SJSA1 (cell line): ENCODE data around the gene MSRB3. TPM values are rescaled to one million over a fixed set of nuclear protein-coding genes. Genes with fewer than 3 reads are reported as not detected.

Source experiments
- DNase-seq, 2 experiments: peaks; one replicate each; pipeline ENCODE4 v3.0.0-alpha.2; 2015 to 2020; ENCODE audit warnings: low spot score in 2 of 2, low read depth in 1 of 2
- H3K27ac ChIP-seq: fragments of 250-450 bp; sonication (Bioruptor Pico); 2 replicates; pipeline ENCODE4 v1.5.1; 2020; ENCODE audit warnings: mild to moderate bottlenecking, moderate library complexity
- H3K27me3 ChIP-seq: fragments of 250-450 bp; sonication (Bioruptor Pico); replicated peaks from 2 replicates; pipeline ENCODE4 v1.5.1; 2020; ENCODE audit warnings: mild to moderate bottlenecking, moderate library complexity
- H3K36me3 ChIP-seq: fragments of 250-450 bp; sonication (Bioruptor Pico); 2 replicates; pipeline ENCODE4 v1.5.1; 2020; ENCODE audit warnings: mild to moderate bottlenecking
- H3K4me1 ChIP-seq: fragments of 250-450 bp; sonication (Bioruptor Pico); replicated peaks from 2 replicates; pipeline ENCODE4 v1.6.1; 2021; ENCODE audit warnings: mild to moderate bottlenecking
- H3K4me3 ChIP-seq: fragments of 250-450 bp; sonication (Bioruptor Pico); 2 replicates; pipeline ENCODE4 v1.5.1; 2020; ENCODE audit warnings: mild to moderate bottlenecking
- H3K9me3 ChIP-seq: fragments of 250-450 bp; sonication (Bioruptor Pico); replicated peaks from 2 replicates; pipeline ENCODE4 v1.5.1; 2020; ENCODE audit warnings: mild to moderate bottlenecking
- total RNA-seq: library from RNA; depleted of rRNA; stranded (reverse); fragments of >200 nt; shearing (Covaris generic); gene quantifications from 2 replicates; pipeline ENCODE4 v1.2.3, GENCODE V29; 2014

The MSRB3 gene
- total RNA-seq, 1 experiment from 2014 or later = 55.9 TPM

- H3K4me1 ChIP-seq = peaks cover 4% of the 10 kb centered on the region; the same call in 1 of the 2 replicates
- peaks cover 18% of the 10 kb centered on the region for H3K36me3 ChIP-seq
- no peaks in the 10 kb centered on the region for H3K27me3 ChIP-seq
- H3K27ac ChIP-seq = no peak overlapping the region
- H3K9me3 ChIP-seq = no peaks in the 10 kb centered on the region
- DNase-seq = no peak
- H3K4me3 ChIP-seq = no peak overlapping the region
Measured at GRCh38 chr12:65408441-65408840, 130.0 kb downstream of the MSRB3 start.

GRCh38 chr12:65409726-65410125 is 131.2 kb downstream of the MSRB3 start:
- DNase-seq = no peak
- Histone ChIP-seq H3K27ac (no peak overlapping the region), H3K27me3 (no peaks in the 10 kb centered on the region)

GRCh38 chr12:65411171-65411570 is 132.7 kb downstream of the MSRB3 start:
- H3K4me3 ChIP-seq = no peak overlapping the region
- peaks cover 20% of the 10 kb centered on the region for H3K36me3 ChIP-seq
- no peak overlapping the region for H3K27ac ChIP-seq
- no peak for DNase-seq
- H3K9me3 ChIP-seq = no peaks in the 10 kb centered on the region
- peaks cover under 1% of the 10 kb centered on the region for H3K4me1 ChIP-seq
- H3K27me3 ChIP-seq = no peaks in the 10 kb centered on the region

More at GRCh38 chr12:65409726-65410125, 131.2 kb downstream of the MSRB3 start:
- Histone ChIP-seq H3K36me3 (peaks cover 18% of the 10 kb centered on the region), H3K4me3 (no peak overlapping the region), H3K4me1 (peaks cover 4% of the 10 kb centered on the region; the same call in 1 of the 2 replicates), H3K9me3 (no peaks in the 10 kb centered on the region)

GRCh38 chr12:65414526-65414925 is 136.0 kb downstream of the MSRB3 start:
- Histone ChIP-seq H3K27me3 (no peaks in the 10 kb centered on the region), H3K9me3 (no peaks in the 10 kb centered on the region), H3K4me3 (no peak overlapping the region), H3K4me1 (no peaks in the 10 kb centered on the region; the same call in 1 of the 2 replicates), H3K27ac (no peak overlapping the region), H3K36me3 (peaks cover 22% of the 10 kb centered on the region)
- DNase-seq = no peak

- Histone ChIP-seq H3K4me1 (no peaks in the 10 kb centered on the region; the same call in 1 of the 2 replicates), H3K9me3 (peaks cover 4% of the 10 kb centered on the region; the same call in 1 of the 2 replicates), H3K36me3 (peaks cover 30% of the 10 kb centered on the region), H3K27me3 (no peaks in the 10 kb centered on the region), H3K4me3 (no peak overlapping the region), H3K27ac (no peak overlapping the region)
- no peak for DNase-seq
Measured at GRCh38 chr12:65415826-65416225, 137.3 kb downstream of the MSRB3 start.

GRCh38 chr12:65419284-65420072 is 141.0 kb downstream of the MSRB3 start:
- Histone ChIP-seq H3K27me3 (no peaks in the 10 kb centered on the region), H3K4me3 (no peak overlapping the region), H3K27ac (no peak overlapping the region), H3K4me1 (no peaks in the 10 kb centered on the region; the same call in 1 of the 2 replicates), H3K9me3 (peaks cover 11% of the 10 kb centered on the region), H3K36me3 (peaks cover 27% of the 10 kb centered on the region)
- peak in 1 of 2 experiments; percentile 33 for DNase-seq

- no peak for DNase-seq
- Histone ChIP-seq H3K4me1 (no peaks in the 10 kb centered on the region; the same call in 1 of the 2 replicates), H3K36me3 (peaks cover 27% of the 10 kb centered on the region), H3K4me3 (no peak overlapping the region), H3K27ac (no peak overlapping the region), H3K9me3 (peaks cover 11% of the 10 kb centered on the region), H3K27me3 (no peaks in the 10 kb centered on the region)
Measured at GRCh38 chr12:65420941-65421340, 142.5 kb downstream of the MSRB3 start.

GRCh38 chr12:65427646-65428045 is 149.2 kb downstream of the MSRB3 start:
- Histone ChIP-seq H3K9me3 (no peaks in the 10 kb centered on the region), H3K4me3 (no peak overlapping the region), H3K27ac (no peak overlapping the region), H3K27me3 (no peaks in the 10 kb centered on the region), H3K36me3 (0 out of 2 replicates have a peak, but pooled peaks cover 1% of the 10 kb centered on the region), H3K4me1 (peaks cover 55% of the 10 kb centered on the region)
- no peak for DNase-seq

GRCh38 chr12:65430006-65430405 is 151.5 kb downstream of the MSRB3 start:
- Histone ChIP-seq H3K27ac (peak overlapping the region; percentile 92), H3K9me3 (no peaks in the 10 kb centered on the region), H3K36me3 (0 out of 2 replicates have a peak, but pooled peaks cover 3% of the 10 kb centered on the region), H3K27me3 (no peaks in the 10 kb centered on the region), H3K4me3 (no peak overlapping the region), H3K4me1 (peaks cover 58% of the 10 kb centered on the region)
- DNase-seq = peak in 1 of 2 experiments; percentile 47

- Histone ChIP-seq H3K4me3 (no peak overlapping the region), H3K4me1 (peaks cover 58% of the 10 kb centered on the region), H3K27ac (peak overlapping the region; percentile 92), H3K9me3 (no peaks in the 10 kb centered on the region), H3K36me3 (0 out of 2 replicates have a peak, but pooled peaks cover 3% of the 10 kb centered on the region), H3K27me3 (no peaks in the 10 kb centered on the region)
- DNase-seq = peak; percentile 44 to 87
Measured at GRCh38 chr12:65430571-65431306, 152.3 kb downstream of the MSRB3 start.

GRCh38 chr12:65432114-65432513 is 153.6 kb downstream of the MSRB3 start:
- H3K9me3 ChIP-seq = no peaks in the 10 kb centered on the region
- no peak overlapping the region for H3K4me3 ChIP-seq
- H3K27me3 ChIP-seq = no peaks in the 10 kb centered on the region
- peaks cover 10% of the 10 kb centered on the region; the same call in 1 of the 2 replicates for H3K36me3 ChIP-seq
- no peak for DNase-seq
- peak overlapping the region; percentile 92 for H3K27ac ChIP-seq
- peaks cover 58% of the 10 kb centered on the region for H3K4me1 ChIP-seq

- H3K4me1 ChIP-seq = peaks cover 53% of the 10 kb centered on the region
- H3K9me3 ChIP-seq = no peaks in the 10 kb centered on the region
- peaks cover 14% of the 10 kb centered on the region; the same call in 1 of the 2 replicates for H3K36me3 ChIP-seq
- H3K4me3 ChIP-seq = no peak overlapping the region
- H3K27ac ChIP-seq = peak overlapping the region; percentile 9; the same call in 1 of the 2 replicates
- no peak for DNase-seq
- no peaks in the 10 kb centered on the region for H3K27me3 ChIP-seq
Measured at GRCh38 chr12:65432651-65433050, 154.2 kb downstream of the MSRB3 start.

- Histone ChIP-seq H3K4me3 (no peak overlapping the region), H3K36me3 (peaks cover 14% of the 10 kb centered on the region; the same call in 1 of the 2 replicates), H3K27me3 (no peaks in the 10 kb centered on the region), H3K9me3 (no peaks in the 10 kb centered on the region), H3K27ac (no peak overlapping the region), H3K4me1 (peaks cover 32% of the 10 kb centered on the region)
- DNase-seq = no peak
Measured at GRCh38 chr12:65434737-65435136, 156.3 kb downstream of the MSRB3 start.

- Histone ChIP-seq H3K9me3 (no peaks in the 10 kb centered on the region), H3K36me3 (no peaks in the 10 kb centered on the region), H3K4me3 (no peak overlapping the region), H3K27ac (no peak overlapping the region), H3K27me3 (no peaks in the 10 kb centered on the region), H3K4me1 (no peaks in the 10 kb centered on the region)
- DNase-seq = no peak
Measured at GRCh38 chr12:65443038-65443437, 164.6 kb downstream of the MSRB3 start.
